Measurements from ENCODE around the gene RRP1.

The RRP1 gene

DNA sequence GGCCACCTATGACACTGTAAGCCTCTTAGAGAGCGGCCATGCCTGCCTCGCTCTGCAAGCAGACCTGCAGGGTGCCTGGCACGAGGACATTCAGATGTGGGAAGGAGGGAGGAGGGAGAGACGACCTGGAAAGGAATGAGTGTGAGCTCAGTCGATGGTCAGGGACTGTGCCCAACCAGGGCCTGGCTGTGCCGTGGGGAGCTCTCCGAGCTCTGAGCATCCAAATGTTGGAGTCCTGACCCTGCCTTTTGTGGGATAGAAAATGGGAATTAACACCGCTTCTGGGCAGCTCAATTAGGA, 20.6 kb upstream of the RRP1 start:
- Histone ChIP-seq H2AFZ (ENCODE audit: low read depth, low read length, severe bottlenecking) (no peak overlapping the region), H3K9ac (ENCODE audit: low read length) (no peak overlapping the region)

DNA sequence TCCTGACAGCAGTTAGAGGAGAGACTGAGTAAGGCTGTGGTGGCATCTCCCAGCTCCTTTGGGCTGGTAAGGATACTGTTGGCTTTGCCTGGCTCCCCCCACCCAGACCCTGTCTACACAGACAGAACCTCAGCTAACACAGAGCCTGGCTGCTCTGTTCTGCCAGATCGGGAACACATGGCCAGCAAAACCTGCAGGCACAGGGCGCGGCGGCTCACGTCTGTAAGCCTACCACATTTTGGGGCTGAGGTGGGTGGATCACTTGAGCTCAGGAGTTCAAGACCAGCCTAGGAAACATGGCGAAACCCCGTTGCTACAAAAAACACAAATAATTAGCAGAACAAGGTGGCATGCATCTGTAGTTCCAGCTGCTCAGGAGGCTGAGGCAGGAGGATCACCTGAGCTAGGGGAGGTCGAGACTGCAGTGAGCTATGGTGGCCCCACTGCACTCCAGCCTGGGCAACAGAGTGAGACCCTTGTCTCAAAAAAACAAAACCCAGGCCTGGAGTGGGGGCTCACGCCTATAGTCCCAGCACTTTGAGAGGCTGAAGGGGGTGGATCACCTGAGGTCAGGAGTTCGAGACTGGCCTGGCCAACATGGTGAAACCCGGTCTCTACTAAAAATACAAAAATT, 19.9 kb upstream of the RRP1 start:
- H3K79me2 ChIP-seq (ENCODE audit: insufficient read depth, low read length) = no peaks in the 10 kb centered on the region
- no peaks in the 10 kb centered on the region for H3K36me3 ChIP-seq (ENCODE audit: low read length)
- no peaks in the 10 kb centered on the region for H4K20me1 ChIP-seq (ENCODE audit: low read depth, low read length)
- H3F3A ChIP-seq (ENCODE audit: insufficient read depth) = no peaks in the 10 kb centered on the region
- H3K9me3 ChIP-seq (ENCODE audit: insufficient read depth, low read length) = no peaks in the 10 kb centered on the region
- no peak overlapping the region for H2AFZ ChIP-seq (ENCODE audit: low read depth, low read length, severe bottlenecking)
- no peak overlapping the region for H3K9ac ChIP-seq (ENCODE audit: low read length)
- TF ChIP-seq, protein P1, sequence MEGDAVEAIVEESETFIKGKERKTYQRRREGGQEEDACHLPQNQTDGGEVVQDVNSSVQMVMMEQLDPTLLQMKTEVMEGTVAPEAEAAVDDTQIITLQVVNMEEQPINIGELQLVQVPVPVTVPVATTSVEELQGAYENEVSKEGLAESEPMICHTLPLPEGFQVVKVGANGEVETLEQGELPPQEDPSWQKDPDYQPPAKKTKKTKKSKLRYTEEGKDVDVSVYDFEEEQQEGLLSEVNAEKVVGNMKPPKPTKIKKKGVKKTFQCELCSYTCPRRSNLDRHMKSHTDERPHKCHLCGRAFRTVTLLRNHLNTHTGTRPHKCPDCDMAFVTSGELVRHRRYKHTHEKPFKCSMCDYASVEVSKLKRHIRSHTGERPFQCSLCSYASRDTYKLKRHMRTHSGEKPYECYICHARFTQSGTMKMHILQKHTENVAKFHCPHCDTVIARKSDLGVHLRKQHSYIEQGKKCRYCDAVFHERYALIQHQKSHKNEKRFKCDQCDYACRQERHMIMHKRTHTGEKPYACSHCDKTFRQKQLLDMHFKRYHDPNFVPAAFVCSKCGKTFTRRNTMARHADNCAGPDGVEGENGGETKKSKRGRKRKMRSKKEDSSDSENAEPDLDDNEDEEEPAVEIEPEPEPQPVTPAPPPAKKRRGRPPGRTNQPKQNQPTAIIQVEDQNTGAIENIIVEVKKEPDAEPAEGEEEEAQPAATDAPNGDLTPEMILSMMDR (IDR thresholded peaks at IDR 0.05; ENCODE audit: insufficient read depth, low read length, poor library complexity, severe bottlenecking) = no peak
- TF ChIP-seq EZH2phosphoT487 (conservative IDR thresholded peaks at IDR 0.05; ENCODE audit: low read length) = no peak
- H3K4me3 ChIP-seq (ENCODE audit: insufficient read depth, low read length, poor library complexity, severe bottlenecking) = no peak overlapping the region
- H3K4me2 ChIP-seq (ENCODE audit: low read depth, low read length, poor library complexity, severe bottlenecking) = no peak overlapping the region
- H3K27me3 ChIP-seq (ENCODE audit: low read length) = no peaks in the 10 kb centered on the region
- no peaks in the 10 kb centered on the region for H3K9me2 ChIP-seq (replicated peaks; ENCODE audit: insufficient read depth, low read length)
- H3K27ac ChIP-seq (ENCODE audit: low read depth, low read length) = no peak overlapping the region

More for the DNA sequence above, 20.6 kb upstream of the RRP1 start:
- H3K79me2 ChIP-seq (ENCODE audit: insufficient read depth, low read length) = no peaks in the 10 kb centered on the region
- H3K9me3 ChIP-seq (ENCODE audit: insufficient read depth, low read length) = no peaks in the 10 kb centered on the region
- no peaks in the 10 kb centered on the region for H3K9me2 ChIP-seq (replicated peaks; ENCODE audit: insufficient read depth, low read length)
- H3K27ac ChIP-seq (ENCODE audit: low read depth, low read length) = no peak overlapping the region
- TF ChIP-seq, protein P1 (IDR thresholded peaks at IDR 0.05; ENCODE audit: insufficient read depth, low read length, poor library complexity, severe bottlenecking) = no peak
- TF ChIP-seq EZH2phosphoT487 (conservative IDR thresholded peaks at IDR 0.05; ENCODE audit: low read length) = no peak
- H3K36me3 ChIP-seq (ENCODE audit: low read length) = no peaks in the 10 kb centered on the region
- no peak overlapping the region for H3K4me3 ChIP-seq (ENCODE audit: insufficient read depth, low read length, poor library complexity, severe bottlenecking)
- H3K27me3 ChIP-seq (ENCODE audit: low read length) = no peaks in the 10 kb centered on the region
- H3K4me2 ChIP-seq (ENCODE audit: low read depth, low read length, poor library complexity, severe bottlenecking) = no peak overlapping the region
- no peaks in the 10 kb centered on the region for H4K20me1 ChIP-seq (ENCODE audit: low read depth, low read length)
- no peaks in the 10 kb centered on the region for H3F3A ChIP-seq (ENCODE audit: insufficient read depth)

DNA sequence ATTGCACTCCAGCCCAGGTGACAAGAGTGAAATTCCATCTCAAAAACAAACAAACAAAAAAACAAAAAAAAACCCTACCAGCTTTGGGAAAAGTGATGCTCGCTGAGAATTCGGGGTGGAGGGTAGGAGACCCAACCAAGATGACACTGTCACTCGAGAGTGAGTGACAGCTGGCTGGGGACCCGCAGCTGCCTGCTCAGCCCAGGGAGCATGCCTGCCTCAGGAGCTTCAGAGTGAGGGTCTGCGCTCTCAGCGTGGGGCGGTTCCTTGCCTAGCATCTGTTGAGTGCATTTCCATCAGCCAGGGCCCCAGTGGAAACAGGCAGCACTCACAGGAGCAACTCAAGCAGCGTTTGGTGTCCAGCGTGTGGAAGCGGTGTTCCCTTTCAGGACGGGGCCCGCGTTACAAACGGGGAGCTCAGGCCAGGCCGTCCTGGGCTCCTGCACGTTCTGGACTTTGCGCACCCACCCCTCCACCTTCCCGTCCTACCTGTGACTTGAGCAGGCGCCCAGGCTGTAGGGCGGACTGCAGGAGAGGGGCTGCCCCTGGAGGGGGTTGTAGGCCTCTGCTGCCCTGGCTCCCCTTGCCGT, 19.2 kb upstream of the RRP1 start:
- Histone ChIP-seq H3K27me3 (ENCODE audit: low read length) (no peaks in the 10 kb centered on the region), H3F3A (ENCODE audit: insufficient read depth) (no peaks in the 10 kb centered on the region), H3K9ac (ENCODE audit: low read length) (no peak overlapping the region), H4K20me1 (ENCODE audit: low read depth, low read length) (no peaks in the 10 kb centered on the region), H3K4me3 (ENCODE audit: insufficient read depth, low read length, poor library complexity, severe bottlenecking) (no peak overlapping the region), H3K9me2 (replicated peaks; ENCODE audit: insufficient read depth, low read length) (no peaks in the 10 kb centered on the region), H3K36me3 (ENCODE audit: low read length) (no peaks in the 10 kb centered on the region), H3K27ac (ENCODE audit: low read depth, low read length) (no peak overlapping the region), H2AFZ (ENCODE audit: low read depth, low read length, severe bottlenecking) (no peak overlapping the region), H3K4me2 (ENCODE audit: low read depth, low read length, poor library complexity, severe bottlenecking) (no peak overlapping the region), H3K79me2 (ENCODE audit: insufficient read depth, low read length) (no peaks in the 10 kb centered on the region), H3K9me3 (ENCODE audit: insufficient read depth, low read length) (no peaks in the 10 kb centered on the region)
- TF ChIP-seq, protein P1 (IDR thresholded peaks at IDR 0.05; ENCODE audit: insufficient read depth, low read length, poor library complexity, severe bottlenecking) = no peak
- TF ChIP-seq EZH2phosphoT487 (conservative IDR thresholded peaks at IDR 0.05; ENCODE audit: low read length) = no peak
